Endometrium (tissue), 2 donors: ENCODE measurements around the gene SORD.
"Not testable (repeated sequence)": the region's sequence is repeated elsewhere in the genome, so short reads cannot be mapped to it uniquely, and the experiment has no call there.

Source experiments
- FAIRE-seq: peaks from 2 replicates; lab custom pipeline; 2012; peaks lifted over from hg19 to GRCh38; lab: Jason Lieb, UNC
- donor health status: control.
- donor health status: control.

Gene SORD

GRCh38 chr15:45024649-45025048 lies 1.7 kb downstream of the SORD start:
- FAIRE-seq: not testable (repeated sequence)

GRCh38 chr15:45025627-45026026 lies 2.6 kb downstream of the SORD start:
- FAIRE-seq: not testable (repeated sequence)

GRCh38 chr15:45026651-45027190 lies 3.7 kb downstream of the SORD start:
- no peak for FAIRE-seq

GRCh38 chr15:45027220-45027619 lies 4.2 kb downstream of the SORD start:
- FAIRE-seq: no peak

GRCh38 chr15:45030743-45031142 lies 7.7 kb downstream of the SORD start:
- no peak for FAIRE-seq

GRCh38 chr15:45031522-45032028 lies 8.6 kb downstream of the SORD start:
- FAIRE-seq: not testable (repeated sequence)

GRCh38 chr15:45032501-45032900 lies 9.5 kb downstream of the SORD start:
- not testable (repeated sequence) for FAIRE-seq

- FAIRE-seq: not testable (repeated sequence)
Observed at GRCh38 chr15:45034087-45034486, 11.1 kb downstream of the SORD start.

GRCh38 chr15:45034600-45035375 lies 11.8 kb downstream of the SORD start:
- FAIRE-seq: not testable (repeated sequence)

GRCh38 chr15:45036812-45037781 lies 14.1 kb downstream of the SORD start:
- not testable (repeated sequence) for FAIRE-seq

- FAIRE-seq: no peak
Observed at GRCh38 chr15:45037936-45038335, 14.9 kb downstream of the SORD start.

GRCh38 chr15:45040396-45040795 lies 17.4 kb downstream of the SORD start:
- not testable (repeated sequence) for FAIRE-seq

GRCh38 chr15:45041538-45041937 lies 18.5 kb downstream of the SORD start:
- not testable (repeated sequence) for FAIRE-seq

GRCh38 chr15:45042859-45043258 lies 19.9 kb downstream of the SORD start:
- not testable (repeated sequence) for FAIRE-seq

GRCh38 chr15:45044270-45044669 lies 21.3 kb downstream of the SORD start:
- FAIRE-seq: not testable (repeated sequence)

- FAIRE-seq: not testable (repeated sequence)
Observed at GRCh38 chr15:45048449-45048793, 25.4 kb downstream of the SORD start.

GRCh38 chr15:45048794-45049631 lies 26.0 kb downstream of the SORD start:
- FAIRE-seq: no peak

- no peak for FAIRE-seq
Observed at GRCh38 chr15:45050587-45050986, 27.6 kb downstream of the SORD start.

GRCh38 chr15:45052676-45053075 lies 29.7 kb downstream of the SORD start:
- not testable (repeated sequence) for FAIRE-seq

GRCh38 chr15:45058690-45059675 lies 36.0 kb downstream of the SORD start:
- FAIRE-seq: not testable (repeated sequence)
